H9 (cell line): ENCODE results near the gene METTL27. TPM values are rescaled to one million over a fixed set of nuclear protein-coding genes. Genes with fewer than 3 reads are reported as not detected.

Experiments used
- DNase-seq: peaks from one replicate; pipeline ENCODE4 v3.0.0-alpha.2; 2017
- H2AFZ ChIP-seq: one replicate; pipeline ENCODE4 v1.6.1; 2013; ENCODE audit warnings: mild to moderate bottlenecking, low read length, control low read depth, moderate library complexity
- H2AK5ac ChIP-seq: 2 replicates; pipeline ENCODE4 v1.6.1; 2013; ENCODE audit warnings: low read length, control low read depth, mixed read lengths; ENCODE audit not compliant: insufficient read length
- H2BK120ac ChIP-seq: one replicate; pipeline ENCODE4 v1.6.1; 2013; ENCODE audit warnings: low read depth, mild to moderate bottlenecking, low read length, control low read depth, inconsistent platforms; ENCODE audit not compliant: poor library complexity, severe bottlenecking
- H2BK12ac ChIP-seq: 2 replicates; pipeline ENCODE4 v1.6.1; 2013; ENCODE audit warnings: low read length, control low read depth, mixed read lengths, low read depth; ENCODE audit not compliant: insufficient read length
- H2BK15ac ChIP-seq: 2 replicates; pipeline ENCODE4 v1.6.1; 2013; ENCODE audit warnings: low read depth, low read length, control low read depth
- H2BK20ac ChIP-seq: one replicate; pipeline ENCODE4 v1.6.1; 2013; ENCODE audit warnings: low read depth, mild to moderate bottlenecking, low read length, control low read depth, inconsistent platforms; ENCODE audit not compliant: poor library complexity, severe bottlenecking
- H2BK5ac ChIP-seq: 2 replicates; pipeline ENCODE4 v1.6.1; 2013; ENCODE audit warnings: low read length, control low read depth, mixed read lengths; ENCODE audit not compliant: insufficient read length
- H3K14ac ChIP-seq: 2 replicates; pipeline ENCODE4 v1.6.1; 2013; ENCODE audit warnings: low read length, control low read depth; ENCODE audit not compliant: insufficient read depth
- H3K18ac ChIP-seq: 2 replicates; pipeline ENCODE4 v1.6.1; 2013; ENCODE audit warnings: low read depth, mild to moderate bottlenecking, mixed read lengths, low read length, control low read depth; ENCODE audit not compliant: insufficient read length
- H3K23ac ChIP-seq: 2 replicates; pipeline ENCODE4 v1.6.1; 2013; ENCODE audit warnings: low read length, control low read depth, mixed read lengths, low read depth; ENCODE audit not compliant: insufficient read length
- H3K23me2 ChIP-seq: 2 replicates; pipeline ENCODE4 v1.6.1; 2013; ENCODE audit warnings: low read depth, mild to moderate bottlenecking, mixed read lengths, low read length, control low read depth; ENCODE audit not compliant: insufficient read length, poor library complexity, severe bottlenecking
- H3K27ac ChIP-seq: 2 replicates; pipeline ENCODE4 v1.5.1; 2013; ENCODE audit warnings: low read length, control low read depth, mixed read lengths, low read depth; ENCODE audit not compliant: insufficient read length
- H3K27me3 ChIP-seq: 2 replicates; pipeline ENCODE4 v1.6.1; 2013; ENCODE audit warnings: low read length, control low read depth, inconsistent platforms; ENCODE audit not compliant: insufficient read depth
- H3K4ac ChIP-seq: 2 replicates; pipeline ENCODE4 v1.6.1; 2013; ENCODE audit warnings: low read depth, mild to moderate bottlenecking, control low read depth, inconsistent platforms, low read length, moderate library complexity
- H3K4me1 ChIP-seq: 2 replicates; pipeline ENCODE4 v1.6.1; 2013; ENCODE audit warnings: low read length, control low read depth, inconsistent platforms; ENCODE audit not compliant: insufficient read depth
- H3K4me2 ChIP-seq: 2 replicates; pipeline ENCODE4 v1.6.1; 2013; ENCODE audit warnings: low read length, control low read depth, mixed read lengths; ENCODE audit not compliant: insufficient read length, insufficient read depth
- H3K56ac ChIP-seq: 2 replicates; pipeline ENCODE4 v1.6.1; 2013; ENCODE audit warnings: low read depth, mild to moderate bottlenecking, mixed read lengths, low read length, control low read depth; ENCODE audit not compliant: insufficient read length
- H3K79me1 ChIP-seq: 2 replicates; pipeline ENCODE4 v1.6.1; 2013; ENCODE audit warnings: low read depth, mild to moderate bottlenecking, moderate library complexity, low read length, control low read depth, inconsistent platforms; ENCODE audit not compliant: insufficient read depth, poor library complexity, severe bottlenecking
- H3K79me2 ChIP-seq: 2 replicates; pipeline ENCODE4 v1.6.1; 2013; ENCODE audit warnings: low read length, control low read depth, inconsistent platforms; ENCODE audit not compliant: insufficient read depth
- H3K9ac ChIP-seq: 2 replicates; pipeline ENCODE4 v1.6.1; 2013; ENCODE audit warnings: low read length, control low read depth, mixed read lengths; ENCODE audit not compliant: insufficient read length; ENCODE audit errors: extremely low read depth
- H3K9me3 ChIP-seq: one replicate; pipeline ENCODE4 v1.6.1; 2013; ENCODE audit warnings: low read depth, low read length, inconsistent platforms; ENCODE audit not compliant: control insufficient read depth
- H3T11ph ChIP-seq: one replicate; pipeline ENCODE4 v1.6.1; 2013; ENCODE audit warnings: mild to moderate bottlenecking, low read length, control low read depth, inconsistent platforms
- H4K20me1 ChIP-seq: one replicate; pipeline ENCODE4 v1.6.1; 2013; ENCODE audit not compliant: control insufficient read depth, insufficient read length, insufficient read depth
- H4K5ac ChIP-seq: 2 replicates; pipeline ENCODE4 v1.6.1; 2013; ENCODE audit warnings: low read depth, mild to moderate bottlenecking, mixed read lengths, low read length, control low read depth; ENCODE audit not compliant: insufficient read length
- H4K8ac ChIP-seq: replicated peaks from 2 replicates; pipeline ENCODE4 v1.6.1; 2013; ENCODE audit warnings: low read length, control low read depth, mixed read lengths, low read depth; ENCODE audit not compliant: insufficient read length
- H4K91ac ChIP-seq: 2 replicates; pipeline ENCODE4 v1.6.1; 2013; ENCODE audit warnings: low read depth, mild to moderate bottlenecking, moderate library complexity, mixed read lengths, low read length, control low read depth; ENCODE audit not compliant: insufficient read length
- H3K27ac Mint-ChIP-seq, 3 experiments: 2 replicates in 2 of 3; 3 replicates in 1 of 3; pipeline ENCODE4 v1.8.0; 2020 to 2021; ENCODE audit warnings: mixed read lengths in 3 of 3, mild to moderate bottlenecking in 1 of 3, moderate library complexity in 1 of 3
- H3K27me3 Mint-ChIP-seq: 2 replicates; pipeline ENCODE4 v1.8.0; 2021; ENCODE audit warnings: low read depth, mild to moderate bottlenecking, moderate library complexity, mixed read lengths
- H3K36me3 Mint-ChIP-seq, 3 experiments: 2 replicates in 2 of 3; 3 replicates in 1 of 3; pipeline ENCODE4 v1.8.0; 2020 to 2021; ENCODE audit warnings: low read depth in 3 of 3, mixed read lengths in 3 of 3; ENCODE audit not compliant: insufficient read depth in 1 of 3
- H3K4me1 Mint-ChIP-seq, 2 experiments: 2 replicates each; pipeline ENCODE4 v1.8.0; 2020; ENCODE audit warnings: mixed read lengths in 2 of 2
- H3K4me3 Mint-ChIP-seq, 2 experiments: 2 replicates in 1 of 2; 3 replicates in 1 of 2; pipeline ENCODE4 v1.8.0; 2020 to 2021; ENCODE audit warnings: mild to moderate bottlenecking in 2 of 2, mixed read lengths in 2 of 2, moderate library complexity in 1 of 2
- H3K9me3 Mint-ChIP-seq, 2 experiments: 2 replicates in 1 of 2; 3 replicates in 1 of 2; pipeline ENCODE4 v1.8.0; 2020; ENCODE audit warnings: mild to moderate bottlenecking in 2 of 2, mixed read lengths in 2 of 2, moderate library complexity in 1 of 2
- CTCF ChIP-seq: fragments of 200-600 bp; sonication (generic); conservative IDR thresholded peaks from 3 replicates; pipeline ENCODE4 v1.8.0; 2021; ENCODE audit warnings: antibody characterized with exemption, mild to moderate bottlenecking
- WGBS: extraction: QIAGEN DNeasy Blood & Tissue Kit; methylation state at CpG from one replicate; pipeline ENCODE4 v1.1.7; 2013; ENCODE audit warnings: missing lambda C conversion rate, low lambda C conversion rate, mixed read lengths; ENCODE audit not compliant: insufficient read length; ENCODE audit errors: extremely low coverage; 5-methylcytosine and 5-hydroxymethylcytosine counted together
- total RNA-seq: library from RNA; stranded (reverse); gene quantifications from 2 replicates; pipeline ENCODE4 v1.2.1, GENCODE V29; 2021

Gene METTL27
- total RNA-seq, 1 experiment from 2014 or later, result 13.5 TPM

GRCh38 chr7:73809467-73809951 is 32.8 kb downstream of the METTL27 start:
- Mint-ChIP-seq H3K4me3 (no peak overlapping the region; a peak in 1 of 5 replicates), H3K27ac (peak overlapping the region; percentile 65 to 78 (median 70); a peak in 4 of 7 replicates), H3K27me3 (peaks cover 2% of the 10 kb centered on the region), H3K36me3 (no peaks in the 10 kb centered on the region), H3K4me1 (peaks cover 2 to 11% of the 10 kb centered on the region in 2 experiments), H3K9me3 (peaks cover 0 to 3% of the 10 kb centered on the region in 2 experiments; a peak in 1 of 5 replicates)
- Histone ChIP-seq H3K14ac (no peak overlapping the region), H4K8ac (no peak overlapping the region), H2BK12ac (no peak overlapping the region), H2BK5ac (no peak overlapping the region), H3K23me2 (no peaks in the 10 kb centered on the region), H3K9me3 (no peaks in the 10 kb centered on the region), H3K79me2 (no peaks in the 10 kb centered on the region), H3K56ac (no peak overlapping the region), H3K4me2 (no peak overlapping the region), H3K4ac (no peak overlapping the region), H3K9ac (no peak overlapping the region), H3T11ph (no peak overlapping the region), H3K27ac (no peak overlapping the region), H4K91ac (no peak overlapping the region), H2BK15ac (no peak overlapping the region), H3K23ac (no peak overlapping the region), H3K18ac (no peak overlapping the region), H3K27me3 (no peaks in the 10 kb centered on the region), H2BK20ac (no peak overlapping the region), H4K20me1 (no peaks in the 10 kb centered on the region), H2AFZ (no peak overlapping the region), H3K79me1 (no peaks in the 10 kb centered on the region), H2BK120ac (no peak overlapping the region), H3K4me1 (peaks cover 2% of the 10 kb centered on the region; the same call in 1 of the 2 replicates), H4K5ac (no peak overlapping the region), H2AK5ac (no peak overlapping the region)
- TF ChIP-seq CTCF, result no peak
- peak; percentile 28 for DNase-seq
- no CpG with 5 or more reads among the region's 21 CpGs for WGBS
